ENCODE measurements around the gene LTB.

DNA sequence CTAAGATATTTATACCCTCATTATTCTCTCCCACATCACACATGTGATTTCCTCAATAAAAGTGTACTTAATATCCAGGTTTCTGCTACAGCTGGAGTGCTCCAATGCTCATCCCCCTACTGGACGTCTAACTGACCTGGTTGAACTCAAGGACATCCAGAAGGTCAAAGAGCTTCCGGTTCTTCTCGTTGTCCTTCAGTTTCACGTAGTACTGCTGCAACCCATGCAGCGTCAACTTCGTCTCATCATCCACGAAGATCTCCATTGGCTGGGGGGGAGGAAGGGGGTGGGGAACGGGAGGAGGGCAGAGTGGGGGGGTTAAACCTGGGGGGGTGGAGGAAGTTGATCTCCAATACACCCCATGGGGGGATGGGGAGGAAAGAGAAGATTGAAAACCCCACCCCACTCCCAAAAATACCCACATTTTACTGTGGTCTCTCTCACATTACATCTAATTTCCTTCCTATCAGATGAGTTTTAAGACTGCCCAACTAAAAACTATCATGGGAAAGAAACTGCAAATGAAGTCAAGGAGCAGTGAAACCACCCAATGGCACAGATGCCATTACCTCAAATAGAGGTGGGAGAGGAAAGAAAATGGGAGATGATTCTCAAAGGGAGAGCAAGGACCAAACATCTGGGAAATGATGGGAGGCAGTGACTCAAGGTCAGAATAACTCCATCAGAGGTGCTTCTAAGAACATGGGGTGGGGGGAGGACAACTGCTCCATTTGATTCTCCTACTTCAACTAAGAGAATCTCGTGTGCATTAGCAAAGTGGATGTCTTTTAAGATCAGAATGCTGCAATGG, 49.4 kb downstream of the LTB start:
- no peak for TF ChIP-seq EZH2 (IDR thresholded peaks at IDR 0.05; ENCODE audit: borderline replicate concordance, low read depth, low read length, poor library complexity, severe bottlenecking)
- TF ChIP-seq, protein P1, sequence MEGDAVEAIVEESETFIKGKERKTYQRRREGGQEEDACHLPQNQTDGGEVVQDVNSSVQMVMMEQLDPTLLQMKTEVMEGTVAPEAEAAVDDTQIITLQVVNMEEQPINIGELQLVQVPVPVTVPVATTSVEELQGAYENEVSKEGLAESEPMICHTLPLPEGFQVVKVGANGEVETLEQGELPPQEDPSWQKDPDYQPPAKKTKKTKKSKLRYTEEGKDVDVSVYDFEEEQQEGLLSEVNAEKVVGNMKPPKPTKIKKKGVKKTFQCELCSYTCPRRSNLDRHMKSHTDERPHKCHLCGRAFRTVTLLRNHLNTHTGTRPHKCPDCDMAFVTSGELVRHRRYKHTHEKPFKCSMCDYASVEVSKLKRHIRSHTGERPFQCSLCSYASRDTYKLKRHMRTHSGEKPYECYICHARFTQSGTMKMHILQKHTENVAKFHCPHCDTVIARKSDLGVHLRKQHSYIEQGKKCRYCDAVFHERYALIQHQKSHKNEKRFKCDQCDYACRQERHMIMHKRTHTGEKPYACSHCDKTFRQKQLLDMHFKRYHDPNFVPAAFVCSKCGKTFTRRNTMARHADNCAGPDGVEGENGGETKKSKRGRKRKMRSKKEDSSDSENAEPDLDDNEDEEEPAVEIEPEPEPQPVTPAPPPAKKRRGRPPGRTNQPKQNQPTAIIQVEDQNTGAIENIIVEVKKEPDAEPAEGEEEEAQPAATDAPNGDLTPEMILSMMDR (conservative IDR thresholded peaks at IDR 0.05; ENCODE audit: low read depth, low read length) = no peak

All from A673 (cell line).